Measurements from ENCODE around the gene CXCR5.
A peak's percentile ranks its signal among the peaks of the same experiment; 100 is the strongest.

The CXCR5 gene

DNA sequence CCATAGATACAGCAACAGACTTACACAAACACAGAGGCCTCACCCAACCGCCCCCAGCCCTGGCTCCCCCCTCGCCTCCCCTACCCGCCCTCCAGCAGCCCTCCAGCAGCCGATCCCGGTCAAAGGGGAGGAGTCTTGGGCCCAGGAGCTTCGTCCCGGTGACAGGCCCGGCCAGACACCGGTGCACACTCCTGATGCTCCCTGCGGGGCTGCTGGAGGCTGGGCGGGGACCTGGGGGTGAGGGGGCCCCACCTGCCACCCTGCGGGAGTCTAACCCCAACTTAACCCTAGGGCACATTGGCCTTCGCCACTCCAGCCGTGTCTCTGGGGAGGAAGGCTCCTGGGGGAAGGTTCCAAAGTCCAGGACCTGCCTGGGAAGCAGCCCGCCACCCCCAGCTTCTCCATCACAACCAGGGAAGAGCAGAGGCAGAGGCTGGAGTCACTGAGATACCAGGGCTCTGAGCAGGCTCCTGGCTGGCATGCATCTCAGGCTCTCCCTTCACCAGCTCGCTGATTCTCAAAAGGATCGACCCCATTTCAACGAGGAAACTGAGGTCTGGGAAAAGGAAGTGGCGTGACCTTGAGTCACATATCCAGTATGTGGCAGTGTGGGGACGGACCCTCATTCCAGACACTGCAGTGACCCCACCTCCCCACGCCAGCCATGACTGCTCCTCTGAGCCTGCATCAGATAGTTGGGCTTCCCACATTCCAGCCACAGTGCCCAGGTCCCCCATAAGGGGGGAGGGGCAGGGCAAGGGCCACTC lies 27.6 kb downstream of the CXCR5 start:
- Histone ChIP-seq H3K4me2 (peak overlapping the region; percentile 93 to 100 (median 98)), H3K36me3 (peaks cover 18 to 27% (median 21%) of the 10 kb centered on the region in 11 experiments; a peak in 21 of 22 replicates), H4K20me1 (peaks cover 0 to 46% (median 20%) of the 10 kb centered on the region in 11 experiments; a peak in 15 of 22 replicates), H3K27ac (peak overlapping the region in 10 of 11 experiments; percentile 64 to 96 (median 90); a peak in 20 of 22 replicates), H3K9ac (peak overlapping the region; percentile 51 to 94 (median 81); a peak in 21 of 22 replicates), H3K4me3 (peak overlapping the region in 9 of 10 experiments; percentile 22 to 63 (median 48); a peak in 15 of 20 replicates), H3K27me3 (no peaks in the 10 kb centered on the region), H3K4me1 (peaks cover 87 to 98% (median 94%) of the 10 kb centered on the region in 10 experiments), H3K9me3 (replicated peaks in 1 of 11) (no peaks in the 10 kb centered on the region)
- TF ChIP-seq Cebpa-rat (IDR thresholded peaks at IDR 0.05) = no peak

DNA sequence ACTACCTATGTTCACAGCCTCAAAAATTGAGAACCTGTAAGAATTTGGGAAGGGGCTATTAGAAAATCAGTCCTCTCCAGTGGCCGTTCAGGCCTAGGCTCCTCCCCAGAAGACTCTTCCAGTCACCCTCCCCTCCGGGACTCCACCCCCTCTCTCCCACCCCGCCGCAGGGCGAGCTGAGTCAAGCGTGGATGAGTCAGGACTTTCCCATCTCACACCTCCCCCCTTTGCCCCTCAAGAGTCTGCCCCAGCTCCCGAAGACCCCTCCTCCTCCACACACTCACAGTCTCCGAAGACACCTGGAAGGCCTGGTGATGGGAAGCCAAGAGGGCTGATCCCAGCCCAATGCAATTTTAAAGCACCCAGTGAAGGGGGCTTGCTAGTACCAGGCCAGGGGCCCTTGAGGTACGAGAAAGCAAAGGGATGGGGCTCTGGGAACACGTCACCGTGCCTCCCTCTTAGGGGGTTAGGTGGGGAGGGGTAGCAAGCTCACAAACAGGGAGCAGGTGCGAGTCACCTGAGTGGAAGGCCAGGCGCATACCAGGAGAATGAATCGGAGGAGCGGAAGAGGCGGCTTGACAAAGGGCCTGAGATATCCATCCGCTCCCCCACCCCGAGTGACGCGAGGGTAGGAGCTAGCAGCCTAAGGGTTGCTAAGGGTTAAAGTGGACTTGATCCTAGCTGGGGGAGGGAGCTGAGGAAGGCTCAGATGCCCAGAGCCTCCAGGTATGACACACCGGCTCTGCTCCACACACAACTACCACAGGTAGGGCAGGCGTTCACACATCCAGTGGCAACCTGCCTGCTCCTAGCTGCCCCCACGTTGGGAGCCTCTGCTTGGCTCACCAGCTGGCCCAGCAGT lies 28.4 kb downstream of the CXCR5 start:
- Histone ChIP-seq H3K36me3 (peaks cover 10 to 27% (median 13%) of the 10 kb centered on the region in 11 experiments; a peak in 20 of 22 replicates), H4K20me1 (peaks cover 0 to 46% (median 19%) of the 10 kb centered on the region in 11 experiments; a peak in 13 of 22 replicates), H3K4me1 (peaks cover 96 to 99% (median 98%) of the 10 kb centered on the region in 10 experiments), H3K4me3 (peak overlapping the region in 9 of 10 experiments; percentile 22 to 63 (median 49); a peak in 16 of 20 replicates), H3K4me2 (peak overlapping the region; percentile 93 to 100 (median 98)), H3K9me3 (replicated peaks in 1 of 11) (no peaks in the 10 kb centered on the region), H3K9ac (peak overlapping the region; percentile 59 to 94 (median 81); a peak in 21 of 22 replicates), H3K27me3 (no peaks in the 10 kb centered on the region), H3K27ac (peak overlapping the region; percentile 53 to 96 (median 89); a peak in 21 of 22 replicates)
- TF ChIP-seq Cebpa-rat (IDR thresholded peaks at IDR 0.05) = no peak

DNA sequence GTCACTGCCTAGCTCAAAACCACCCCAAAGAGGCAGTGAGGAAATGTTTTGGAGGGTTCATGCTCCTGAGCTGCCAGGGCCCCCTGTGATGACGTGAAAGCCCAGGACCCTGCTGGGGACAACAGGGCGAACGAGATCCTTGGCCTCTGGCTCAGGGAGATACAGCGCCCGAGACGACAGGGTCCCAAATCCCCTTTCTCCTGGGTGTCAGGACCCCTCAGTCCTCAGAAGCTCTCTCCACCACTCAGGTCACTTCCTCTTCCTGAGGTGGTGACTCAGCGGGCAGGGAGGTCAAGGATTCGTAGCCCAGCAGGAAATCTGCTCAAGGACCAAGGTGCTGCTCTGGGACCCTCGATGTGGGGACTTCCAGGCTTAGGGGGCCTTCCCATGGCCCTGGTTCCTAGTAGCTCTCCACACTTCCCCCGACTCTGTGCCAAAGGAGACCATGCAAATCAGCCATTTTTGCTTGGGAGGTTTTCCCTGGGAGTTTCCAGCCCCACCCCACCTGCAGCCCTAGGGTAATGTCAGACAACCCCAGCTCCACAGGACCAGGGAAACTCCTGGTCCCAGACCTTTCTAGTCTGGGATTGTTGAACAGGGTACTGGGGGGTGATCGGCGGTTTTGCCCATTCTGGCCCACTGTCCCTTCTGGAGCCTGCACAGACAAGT lies 29.2 kb downstream of the CXCR5 start:
- TF ChIP-seq Cebpa-rat (IDR thresholded peaks at IDR 0.05) = no peak

GRCh38 chr11:118913411-118914125 lies 29.9 kb downstream of the CXCR5 start:
- no peaks in the 10 kb centered on the region for H3K9me3 ChIP-seq (replicated peaks in 1 of 11)
- peak overlapping the region; percentile 93 to 100 (median 98) for H3K4me2 ChIP-seq
- H4K20me1 ChIP-seq = peaks cover 0 to 37% (median 5%) of the 10 kb centered on the region in 11 experiments; a peak in 10 of 22 replicates
- H3K27ac ChIP-seq = peak overlapping the region; percentile 53 to 96 (median 89); a peak in 20 of 22 replicates
- H3K9ac ChIP-seq = peak overlapping the region; percentile 63 to 94 (median 82); a peak in 20 of 22 replicates
- peaks cover 0 to 13% (median 0%) of the 10 kb centered on the region in 11 experiments; a peak in 5 of 22 replicates for H3K36me3 ChIP-seq
- H3K4me1 ChIP-seq = peaks cover 97 to 99% (median 98%) of the 10 kb centered on the region in 10 experiments
- H3K27me3 ChIP-seq = no peaks in the 10 kb centered on the region
- no peak for TF ChIP-seq Cebpa-rat (IDR thresholded peaks at IDR 0.05)
- H3K4me3 ChIP-seq = peak overlapping the region in 9 of 10 experiments; percentile 9 to 65 (median 49); a peak in 17 of 20 replicates

More for the DNA sequence above, 29.2 kb downstream of the CXCR5 start:
- Histone ChIP-seq H3K4me3 (peak overlapping the region in 8 of 10 experiments; percentile 21 to 63 (median 50); a peak in 14 of 20 replicates), H3K27me3 (no peaks in the 10 kb centered on the region), H3K9ac (peak overlapping the region; percentile 59 to 94 (median 81); a peak in 21 of 22 replicates), H3K27ac (peak overlapping the region; percentile 53 to 96 (median 89); a peak in 21 of 22 replicates), H3K4me1 (peaks cover 97 to 99% (median 98%) of the 10 kb centered on the region in 10 experiments), H3K36me3 (peaks cover 3 to 19% (median 6%) of the 10 kb centered on the region in 11 experiments; a peak in 19 of 22 replicates), H4K20me1 (peaks cover 0 to 44% (median 12%) of the 10 kb centered on the region in 11 experiments; a peak in 12 of 22 replicates), H3K9me3 (replicated peaks in 1 of 11) (no peaks in the 10 kb centered on the region), H3K4me2 (peak overlapping the region; percentile 93 to 100 (median 98))

- Histone ChIP-seq H3K4me2 (peak overlapping the region; percentile 91 to 100 (median 98)), H3K4me3 (peak overlapping the region in 9 of 10 experiments; percentile 9 to 65 (median 49); a peak in 17 of 20 replicates), H3K9ac (peak overlapping the region; percentile 60 to 94 (median 82); a peak in 20 of 22 replicates), H3K27ac (peak overlapping the region in 10 of 11 experiments; percentile 49 to 96 (median 90); a peak in 19 of 22 replicates), H4K20me1 (peaks cover 0 to 31% (median 2%) of the 10 kb centered on the region in 11 experiments; a peak in 8 of 22 replicates), H3K9me3 (replicated peaks in 1 of 11) (no peaks in the 10 kb centered on the region), H3K36me3 (peaks cover 0 to 11% (median 0%) of the 10 kb centered on the region in 11 experiments; a peak in 3 of 22 replicates), H3K27me3 (no peaks in the 10 kb centered on the region), H3K4me1 (peaks cover 96 to 99% (median 98%) of the 10 kb centered on the region in 10 experiments)
- TF ChIP-seq Cebpa-rat (IDR thresholded peaks at IDR 0.05) = no peak
These were observed 30.7 kb downstream of the CXCR5 start for GRCh38 chr11:118914178-118914918.

DNA sequence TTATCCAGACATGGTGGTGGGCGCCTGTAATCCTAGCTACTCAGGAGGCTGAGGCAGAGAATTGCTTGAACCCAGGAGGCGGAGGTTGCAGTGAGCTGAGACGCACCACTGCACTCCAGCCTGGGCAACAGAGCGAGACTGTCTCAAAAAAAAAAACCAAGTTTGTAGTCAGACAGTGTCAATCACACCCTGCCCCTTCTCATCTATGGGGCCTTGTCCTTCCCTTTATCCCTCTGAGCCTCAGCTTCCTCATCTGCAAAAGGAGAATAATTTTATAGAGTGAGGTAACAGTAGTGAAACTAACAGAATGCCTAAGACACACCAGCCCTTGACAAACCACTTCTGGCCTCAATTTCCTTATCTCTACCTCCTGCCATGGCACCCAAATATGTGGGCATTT lies 31.3 kb downstream of the CXCR5 start:
- Histone ChIP-seq H3K9me3 (replicated peaks in 1 of 11) (no peaks in the 10 kb centered on the region), H3K4me2 (peak overlapping the region; percentile 91 to 100 (median 98)), H3K4me1 (peaks cover 96 to 99% (median 98%) of the 10 kb centered on the region in 10 experiments), H4K20me1 (peaks cover 0 to 34% (median 8%) of the 10 kb centered on the region in 11 experiments; a peak in 11 of 22 replicates), H3K9ac (peak overlapping the region; percentile 60 to 94 (median 82); a peak in 20 of 22 replicates), H3K27me3 (no peaks in the 10 kb centered on the region), H3K36me3 (peaks cover 0 to 11% (median 0%) of the 10 kb centered on the region in 11 experiments; a peak in 3 of 22 replicates), H3K27ac (peak overlapping the region in 10 of 11 experiments; percentile 78 to 96 (median 90); a peak in 21 of 22 replicates), H3K4me3 (peak overlapping the region in 8 of 10 experiments; percentile 34 to 65 (median 48); a peak in 13 of 20 replicates)
- TF ChIP-seq Cebpa-rat (IDR thresholded peaks at IDR 0.05) = peak in 3 of 11 experiments; percentile 11 to 67 (median 12); a peak in 2 of 22 replicates
